Hematopoietic multipotent progenitor cell (in vitro differentiated cells): ENCODE measurements around the gene DOCK1. TPM values are rescaled to one million over a fixed set of nuclear protein-coding genes. Genes with fewer than 3 reads are reported as not detected.
A peak's percentile ranks its signal among the peaks of the same experiment; 100 is the strongest.

Experiments
- DNase-seq, 3 donors: peaks; one replicate each; pipeline ENCODE4 v3.0.0-alpha.2; 2011 to 2015; ENCODE audit warnings: low read depth in 2 of 3, low spot score in 2 of 3
- total RNA-seq: library from RNA; depleted of rRNA; stranded (reverse); fragments of >200 nt; gene quantifications from one replicate; pipeline ENCODE4 v1.2.3, GENCODE V29; 2012

DOCK1 gene
- total RNA-seq, 1 donor: 27.5 TPM

DNA sequence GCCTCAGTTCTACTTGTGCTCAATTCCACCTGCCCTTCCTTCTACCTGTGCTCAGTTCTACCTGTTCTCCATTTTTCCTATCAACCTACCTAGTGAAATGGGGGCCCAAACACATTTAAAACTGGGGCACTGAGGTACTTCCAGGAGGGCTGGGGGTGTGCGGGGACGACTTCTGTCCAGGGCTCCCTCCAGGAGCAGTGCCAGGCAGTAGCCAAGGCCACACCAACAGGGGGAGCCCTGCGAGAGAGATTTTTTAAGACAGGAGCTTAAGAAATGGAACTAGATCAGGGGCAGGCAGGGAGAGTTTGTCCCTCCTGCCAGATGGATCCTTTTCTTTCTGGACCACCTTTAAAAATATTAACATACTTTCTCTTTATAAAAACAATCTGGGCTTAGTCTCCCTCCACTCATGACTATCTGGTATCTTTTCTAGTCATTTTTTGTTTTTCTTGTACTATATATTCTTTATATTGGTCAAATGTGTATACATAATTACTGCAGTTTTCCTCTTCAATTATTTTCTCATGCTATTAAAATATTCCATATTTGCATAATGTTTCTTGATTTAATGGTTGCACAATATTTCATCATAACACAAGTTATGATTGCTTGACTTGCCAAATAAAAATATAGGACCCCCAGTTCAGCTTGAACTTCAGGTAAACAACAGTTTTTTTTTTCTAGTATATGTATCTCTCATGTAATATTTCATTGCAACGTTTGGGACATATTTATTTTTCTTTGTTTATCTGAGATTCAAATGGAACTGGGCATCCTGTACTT is 338.5 kb downstream of the DOCK1 start:
- DNase-seq: peak in 2 of 3 donors; percentile 28 to 53

DNA sequence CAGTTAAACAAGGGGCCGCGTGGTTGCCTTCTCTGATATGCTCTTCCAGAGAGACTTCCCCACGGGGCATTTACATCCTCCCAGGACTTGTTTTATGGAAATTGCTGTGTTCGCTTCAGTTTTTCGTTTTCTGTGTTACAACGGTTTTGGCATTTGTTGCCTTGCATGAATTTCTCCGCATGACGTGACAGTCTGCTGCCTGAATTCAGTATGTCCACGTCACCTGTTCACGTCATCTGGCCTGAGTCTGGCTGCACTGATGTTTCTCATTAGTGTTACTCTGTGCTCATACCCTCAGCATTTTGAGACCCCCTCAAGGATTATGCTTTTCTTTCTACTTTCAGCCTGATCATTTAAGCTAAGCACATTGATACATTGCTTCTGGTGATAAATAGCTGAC is 340.2 kb downstream of the DOCK1 start:
- DNase-seq: no peak

DNA sequence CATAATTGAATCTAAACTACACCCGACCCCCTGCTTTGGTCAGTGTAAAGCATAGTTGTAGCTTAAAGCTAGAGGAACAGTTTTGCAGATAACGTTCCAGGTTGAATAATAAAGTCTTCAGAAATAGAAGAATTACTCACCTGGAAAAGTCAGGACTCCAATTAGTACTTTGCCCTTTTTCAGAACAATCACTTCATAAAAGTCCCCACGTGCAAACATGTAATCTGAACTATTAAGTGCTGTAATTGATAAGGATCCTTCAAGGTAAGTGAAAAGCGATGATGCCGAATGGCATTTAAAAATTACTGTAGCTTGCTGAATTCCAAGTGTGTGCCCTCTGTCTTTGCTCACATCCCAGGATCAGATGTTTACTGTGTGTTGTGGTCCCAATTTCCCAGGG is 344.8 kb downstream of the DOCK1 start:
- no peak for DNase-seq

DNA sequence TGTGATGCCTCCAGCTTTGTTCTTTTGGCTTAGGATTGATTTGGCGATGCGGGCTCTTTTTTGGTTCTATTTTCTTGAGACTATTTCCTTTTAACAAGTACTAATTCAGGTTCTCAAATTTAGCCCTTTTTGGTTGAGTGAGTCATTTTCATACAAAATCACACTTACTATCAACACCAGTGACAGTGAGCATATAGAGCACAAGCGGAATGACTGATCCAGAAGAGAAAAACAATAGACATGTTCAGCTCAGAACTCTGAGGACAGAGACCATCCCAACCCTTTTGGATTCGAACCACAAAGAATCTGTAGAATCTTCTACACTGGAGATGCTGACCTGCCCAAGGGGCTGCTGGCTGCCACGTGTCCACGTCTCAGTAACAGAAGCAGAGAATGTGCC is 347.6 kb downstream of the DOCK1 start:
- DNase-seq: no peak

GRCh38 chr10:127254276-127254675 is 349.0 kb downstream of the DOCK1 start:
- DNase-seq: peak in 2 of 3 donors; percentile 9 to 56

- no peak for DNase-seq
These were observed 352.2 kb downstream of the DOCK1 start for GRCh38 chr10:127257395-127257794.

- no peak for DNase-seq
These were observed 354.1 kb downstream of the DOCK1 start for GRCh38 chr10:127259347-127259746.

DNA sequence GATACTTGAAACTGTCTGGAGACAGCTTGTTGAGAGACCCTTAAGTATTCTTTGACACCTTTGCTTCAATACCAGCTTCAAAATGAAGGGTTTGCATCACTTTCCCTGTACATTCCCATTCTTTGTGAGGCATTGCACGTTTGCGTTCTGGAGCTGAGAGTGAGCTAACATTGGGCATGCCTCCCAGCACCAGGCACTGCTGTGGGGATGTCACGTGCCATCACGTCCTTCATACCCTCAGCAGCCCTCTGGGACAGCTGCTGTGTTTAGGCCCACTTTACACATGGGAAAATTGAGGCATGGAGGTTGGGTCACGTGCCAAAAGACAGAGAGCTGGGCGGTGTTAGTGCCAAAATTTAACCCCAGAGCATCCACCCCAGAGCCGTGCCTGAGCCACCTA is 357.4 kb downstream of the DOCK1 start:
- no peak for DNase-seq

- no peak for DNase-seq
These were observed 360.1 kb downstream of the DOCK1 start for GRCh38 chr10:127265288-127265687.

GRCh38 chr10:127266431-127266830 is 361.2 kb downstream of the DOCK1 start:
- no peak for DNase-seq

GRCh38 chr10:127267442-127267841 is 362.2 kb downstream of the DOCK1 start:
- no peak for DNase-seq

DNA sequence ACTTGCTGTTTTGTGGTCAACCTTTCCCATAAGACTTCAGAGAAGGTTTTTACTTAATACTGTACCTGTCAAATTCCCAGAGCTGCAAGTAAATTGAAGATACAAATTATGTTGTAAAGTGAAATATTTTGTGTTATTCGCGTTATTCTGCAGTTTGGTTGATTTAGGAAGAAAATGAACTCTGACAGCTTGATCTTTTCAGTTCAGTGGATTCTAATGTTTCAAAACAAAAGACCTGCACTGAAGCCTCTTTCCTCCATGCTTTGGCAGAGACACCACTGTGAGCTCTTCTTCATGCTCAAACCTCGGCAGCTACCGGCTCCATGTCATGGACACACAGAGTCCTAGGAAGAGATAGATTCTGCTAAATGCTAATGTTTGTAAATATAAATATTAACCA is 366.8 kb downstream of the DOCK1 start:
- DNase-seq: no peak

DNA sequence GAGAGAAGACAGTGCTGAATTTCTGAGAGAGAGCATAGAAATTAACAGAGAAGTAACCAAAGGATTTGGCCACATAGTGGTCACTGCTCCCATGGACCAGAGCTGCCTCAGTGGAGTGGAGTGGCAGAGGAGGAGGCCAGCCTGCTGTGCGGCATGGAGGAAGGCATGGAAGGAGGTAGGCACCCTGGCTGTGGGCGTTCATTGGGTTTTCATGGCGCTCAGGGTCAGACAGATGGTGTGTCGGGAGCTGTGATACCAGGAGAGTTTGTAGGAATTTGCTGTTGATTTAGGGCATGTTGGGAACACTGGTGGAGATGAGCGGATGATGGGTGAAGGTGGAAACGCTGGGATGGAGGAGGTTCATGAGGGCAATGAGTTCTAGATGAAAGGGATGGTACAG is 370.0 kb downstream of the DOCK1 start:
- no peak for DNase-seq

DNA sequence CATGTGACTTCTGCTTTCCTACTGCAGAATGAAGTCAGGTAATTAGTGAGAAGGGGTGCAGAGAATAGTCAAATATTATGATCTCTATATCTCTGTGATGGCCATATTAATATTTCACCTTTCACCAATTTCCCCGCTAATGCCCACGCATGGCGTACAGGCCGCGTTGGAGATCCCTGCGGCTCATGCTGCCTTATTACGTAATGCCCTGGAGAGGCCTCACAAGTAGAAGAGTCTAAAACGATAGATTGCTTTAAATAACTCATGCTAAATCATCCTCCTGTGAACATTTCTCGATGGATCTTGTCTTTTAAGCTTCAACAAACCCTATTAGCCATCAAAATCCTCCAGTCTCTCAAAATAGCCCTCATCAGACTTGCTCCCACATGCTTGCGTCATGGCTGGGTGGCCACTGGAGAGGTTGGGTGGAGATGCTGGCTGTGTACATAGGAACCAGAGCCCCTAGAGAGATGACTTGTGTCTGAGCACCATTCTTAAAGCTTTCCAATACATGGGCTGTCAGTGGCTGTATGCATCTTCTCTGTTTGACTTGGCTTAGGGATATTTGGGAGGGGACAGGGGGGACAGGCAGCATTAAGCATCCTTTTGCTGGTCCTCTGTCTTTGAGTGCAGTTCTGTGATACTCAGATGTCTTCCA is 370.7 kb downstream of the DOCK1 start:
- no peak for DNase-seq

- DNase-seq: no peak
These were observed 371.7 kb downstream of the DOCK1 start for GRCh38 chr10:127276794-127277462.

DNA sequence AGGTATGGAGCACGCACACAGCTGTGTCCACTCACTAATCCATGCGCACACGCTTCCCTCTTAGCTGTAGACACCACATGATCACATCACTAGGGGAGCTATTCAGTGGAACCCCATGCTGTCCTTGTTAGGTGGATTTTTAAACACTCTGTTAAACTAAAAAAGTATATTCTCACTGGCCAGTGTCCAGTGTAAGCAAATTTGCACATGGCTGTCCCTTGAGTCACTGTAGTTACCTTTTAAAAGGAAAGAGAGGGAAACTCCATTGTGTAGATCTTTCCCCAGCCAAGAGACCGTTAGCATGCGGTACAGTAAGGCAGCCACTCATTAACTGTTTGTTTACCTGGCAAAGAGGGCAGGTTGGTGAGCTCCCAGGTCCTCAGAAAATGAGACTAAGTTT is 372.8 kb downstream of the DOCK1 start:
- DNase-seq: no peak

DNA sequence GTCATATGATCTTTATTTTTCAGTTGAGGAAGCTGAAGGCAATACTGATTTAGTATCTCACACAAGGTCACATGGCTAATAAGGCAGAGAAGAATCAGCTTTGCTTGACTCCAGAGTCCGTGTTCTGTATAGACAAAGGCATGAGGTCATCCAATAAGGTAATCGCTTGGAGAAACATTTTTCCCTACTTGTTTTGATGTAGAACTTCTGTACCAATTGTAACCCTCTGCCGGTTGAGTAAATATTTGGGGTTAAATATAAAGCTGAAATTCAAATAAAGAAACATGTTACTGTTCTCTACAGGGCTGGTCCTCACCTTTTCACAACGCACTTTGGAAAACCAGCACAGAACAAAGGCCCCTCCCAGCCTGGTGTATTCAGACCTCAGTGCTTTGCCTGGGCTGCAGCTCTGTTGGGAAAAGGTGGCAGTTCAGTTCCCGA is 374.1 kb downstream of the DOCK1 start:
- no peak for DNase-seq

DNA sequence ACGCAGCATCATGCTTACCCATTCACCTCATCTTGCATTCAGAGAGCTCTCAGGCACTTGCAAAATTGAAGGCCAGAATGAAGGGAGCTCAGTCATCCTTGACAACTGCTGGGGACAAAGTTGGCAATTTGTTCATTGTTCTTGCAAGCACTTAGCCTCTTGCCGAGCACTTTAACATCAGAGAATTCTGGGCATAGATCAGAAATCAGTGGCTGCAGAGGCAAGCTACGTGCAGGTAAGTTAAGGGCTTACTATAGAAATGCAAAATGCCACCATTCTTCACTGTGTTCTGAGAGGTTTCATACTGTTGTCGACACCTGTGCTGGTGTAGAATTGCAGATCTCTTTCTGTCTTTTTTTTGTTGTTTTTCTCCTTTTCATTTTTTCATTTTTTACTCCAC is 375.2 kb downstream of the DOCK1 start:
- DNase-seq: no peak

DNA sequence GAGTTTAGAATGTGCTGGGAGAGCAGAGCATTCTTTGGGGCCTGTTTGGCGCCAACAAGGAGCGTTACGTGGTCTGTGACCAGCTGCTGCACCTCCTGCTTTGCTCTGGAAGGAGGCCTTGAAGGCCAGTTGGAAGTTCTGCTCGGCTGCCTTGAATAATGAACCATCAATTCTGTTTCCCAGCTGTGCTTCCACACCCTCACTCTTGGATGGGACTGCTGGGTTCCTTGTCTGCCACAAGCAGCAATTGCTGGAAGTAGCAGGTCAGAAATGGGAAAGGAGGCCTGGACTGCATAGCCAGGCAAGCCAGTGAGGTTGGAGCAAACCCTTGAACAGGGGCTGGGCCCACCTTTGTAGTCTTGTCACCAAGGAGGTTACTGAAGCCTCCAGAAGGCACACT is 377.8 kb downstream of the DOCK1 start:
- no peak for DNase-seq

GRCh38 chr10:127283576-127283975 is 378.3 kb downstream of the DOCK1 start:
- no peak for DNase-seq

DNA sequence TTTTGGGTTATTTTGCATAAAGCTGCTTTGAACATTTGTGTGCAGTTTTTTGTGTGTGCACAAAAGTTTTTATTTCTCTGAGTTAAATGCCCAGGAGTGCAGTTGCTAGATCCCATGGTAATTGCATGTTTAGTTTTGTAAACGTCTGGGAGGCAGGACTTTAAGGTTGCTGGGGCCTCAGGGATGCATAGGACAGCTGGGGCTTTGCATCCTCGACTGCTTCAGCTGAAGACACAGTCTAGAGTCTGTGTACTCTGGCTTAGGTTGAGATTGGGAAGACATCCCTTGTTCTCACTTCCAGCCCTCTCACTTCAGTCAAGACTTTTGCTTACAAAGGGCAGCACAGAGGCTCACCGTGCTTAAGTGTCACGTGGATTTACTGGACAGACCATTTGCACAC is 385.6 kb downstream of the DOCK1 start:
- DNase-seq: no peak

DNA sequence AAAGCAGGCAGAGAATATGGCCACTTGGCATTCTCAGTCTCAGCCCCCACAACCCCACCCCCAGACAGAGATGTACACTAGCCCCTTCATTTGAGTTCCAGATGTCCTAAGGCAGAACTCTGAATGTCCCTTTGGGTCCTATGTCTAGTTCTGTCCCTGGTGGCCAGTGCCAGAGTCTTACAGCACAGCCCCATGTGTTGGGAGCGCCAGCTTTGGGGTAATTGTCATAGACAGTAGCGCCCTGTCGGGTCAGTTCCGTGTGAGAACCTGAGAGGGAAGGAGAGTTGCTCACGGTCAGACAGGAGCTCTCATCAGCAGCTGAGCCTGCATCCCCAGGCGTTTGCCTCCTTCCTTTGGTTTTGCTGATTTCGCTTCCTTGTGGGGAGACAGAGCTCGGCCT is 386.1 kb downstream of the DOCK1 start:
- no peak for DNase-seq
